Activated CD4-positive, alpha-beta T cell treated with anti-CD3 and anti-CD28 coated beads for 24 hours (primary cell): ENCODE data around the gene KCTD21.
"Not testable (repeated sequence)": the region's sequence is repeated elsewhere in the genome, so short reads cannot be mapped to it uniquely, and the experiment has no call there.

ENCODE experiments used
- DNase-seq, 2 donors: peaks; one replicate each; pipeline ENCODE4 v3.0.0-alpha.2; 2020; ENCODE audit warnings: low read depth in 2 of 2

Gene KCTD21

GRCh38 chr11:78176605-78177141 lies 11.8 kb downstream of the KCTD21 start:
- DNase-seq: no peak

GRCh38 chr11:78175862-78176261 lies 12.6 kb downstream of the KCTD21 start:
- DNase-seq: not testable (repeated sequence)

GRCh38 chr11:78171951-78172350 lies 16.5 kb downstream of the KCTD21 start:
- DNase-seq: no peak

- no peak for DNase-seq
Observed at GRCh38 chr11:78170874-78171549, 17.4 kb downstream of the KCTD21 start.

GRCh38 chr11:78170413-78170812 lies 18.0 kb downstream of the KCTD21 start:
- no peak for DNase-seq

- DNase-seq: no peak
Observed at GRCh38 chr11:78168539-78169477, 19.6 kb downstream of the KCTD21 start.

- no peak for DNase-seq
Observed at GRCh38 chr11:78166855-78167469, 21.5 kb downstream of the KCTD21 start.

- no peak for DNase-seq
Observed at GRCh38 chr11:78164471-78164870, 24.0 kb downstream of the KCTD21 start.

GRCh38 chr11:78163828-78164227 lies 24.6 kb downstream of the KCTD21 start:
- DNase-seq: no peak

- DNase-seq: no peak
Observed at GRCh38 chr11:78161962-78162371, 26.5 kb downstream of the KCTD21 start.

GRCh38 chr11:78161346-78161745 lies 27.1 kb downstream of the KCTD21 start:
- DNase-seq: no peak

GRCh38 chr11:78160557-78160956 lies 27.9 kb downstream of the KCTD21 start:
- no peak for DNase-seq

GRCh38 chr11:78158987-78159652 lies 29.3 kb downstream of the KCTD21 start:
- no peak for DNase-seq

- no peak for DNase-seq
Observed at GRCh38 chr11:78156127-78156844, 32.1 kb downstream of the KCTD21 start.

- no peak for DNase-seq
Observed at GRCh38 chr11:78151804-78152203, 36.6 kb downstream of the KCTD21 start.

GRCh38 chr11:78150754-78151153 lies 37.7 kb downstream of the KCTD21 start:
- no peak for DNase-seq

GRCh38 chr11:78150346-78150745 lies 38.1 kb downstream of the KCTD21 start:
- DNase-seq: no peak

GRCh38 chr11:78149646-78150045 lies 38.8 kb downstream of the KCTD21 start:
- DNase-seq: no peak

GRCh38 chr11:78147807-78148206 lies 40.6 kb downstream of the KCTD21 start:
- no peak for DNase-seq

GRCh38 chr11:78145511-78146025 lies 42.9 kb downstream of the KCTD21 start:
- no peak for DNase-seq
